ENCODE results near the gene CDK14.

- TF ChIP-seq CTCF (IDR thresholded peaks at IDR 0.05) (no peak), POLR2A (IDR thresholded peaks at IDR 0.05) (no peak)
These were observed 350.8 kb downstream of the CDK14 start for GRCh38 chr7:90946730-90947501.
